GM12892 (cell line): ENCODE data around the gene UGT1A8.
"Not testable (repeated sequence)": the region's sequence is repeated elsewhere in the genome, so short reads cannot be mapped to it uniquely, and the experiment has no call there.

Experiments
- POLR2A ChIP-seq: IDR thresholded peaks from 2 replicates; pipeline ENCODE4 v1.6.1; 2011; ENCODE audit warnings: low read depth, low read length, control low read depth
- TAF1 ChIP-seq: IDR thresholded peaks from 2 replicates; pipeline ENCODE4 v1.6.1; 2011; ENCODE audit warnings: low read depth, mild to moderate bottlenecking, control low read depth, low read length, borderline replicate concordance

DNA sequence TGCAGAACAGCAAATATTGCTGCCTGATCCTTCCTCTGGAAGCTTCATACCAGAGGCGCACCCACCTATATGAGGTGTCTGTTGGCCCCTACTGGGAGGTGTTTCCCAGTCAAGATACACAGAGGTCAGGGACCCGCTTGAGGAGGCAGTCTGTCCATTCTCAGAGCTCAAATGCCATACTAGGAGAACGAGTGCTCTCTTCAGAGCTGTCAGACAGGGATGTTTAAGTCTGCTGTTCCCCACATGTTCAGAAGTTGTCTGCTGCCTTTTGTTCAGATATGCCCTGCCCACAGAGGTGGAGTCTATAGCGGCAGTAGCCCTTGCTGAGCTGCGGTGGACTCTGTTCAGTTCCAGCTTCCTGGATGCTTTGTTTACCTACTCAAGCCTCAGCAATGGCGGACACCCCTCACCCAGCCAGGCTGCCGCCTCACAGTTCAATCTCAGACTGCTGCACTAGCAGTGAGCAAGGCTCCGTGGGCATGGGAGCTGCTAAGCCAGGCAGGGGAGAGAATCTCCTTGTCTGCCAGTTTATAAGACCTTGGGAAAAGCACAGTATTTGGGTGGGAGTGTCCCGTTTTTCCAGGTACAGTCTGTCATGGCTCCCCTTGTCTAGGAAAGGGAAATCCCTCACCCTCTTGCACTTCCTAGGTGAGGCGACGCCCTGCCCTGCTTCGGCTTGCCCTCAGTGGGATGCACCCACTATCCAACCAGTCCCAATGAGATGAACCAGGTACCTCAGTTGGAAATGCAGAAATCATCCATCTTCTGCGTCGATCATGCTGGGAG is 119.6 kb downstream of the UGT1A8 start:
- not testable (repeated sequence) for TF ChIP-seq POLR2A, TAF1
